K562 (cell line): ENCODE results near the gene WDR91. TPM values are rescaled to one million over a fixed set of nuclear protein-coding genes. Genes with fewer than 3 reads are reported as not detected.
A peak's percentile ranks its signal among the peaks of the same experiment; 100 is the strongest.

Experiments
- ATAC-seq: fragments of 200-7000 bp; cut with Tn5 transposase; 3 replicates; pipeline ENCODE4 v1.9.1; 2020; ENCODE audit warnings: moderate library complexity
- BruUV-seq: library from RNA; stranded (reverse); fragments of 400-500 nt; replicated peaks from 2 replicates; lab custom pipeline; 2021; lab: Mats Ljungman, UMichigan
- CTCF ChIA-PET: fragments of 300-600 bp; formaldehyde crosslinking; extraction: SDS; loops from one replicate; lab custom pipeline; 2021; ENCODE audit warnings: low intra/inter-chr PET ratio; lab: Yijun Ruan, JAX
- POLR2A ChIA-PET: fragments of 300-600, 350-650 bp; sonication (Branson Sonifier 250); formaldehyde crosslinking; extraction: SDS; loops from one replicate; lab custom pipeline; 2021; ENCODE audit warnings: antibody characterized with exemption, inconsistent platforms; lab: Yijun Ruan, JAX
- DNase-seq, 4 experiments: peaks; one replicate each; pipeline versions ENCODE4 v3.0.0 to v3.0.0-alpha.2; 2011 to 2018; ENCODE audit warnings: low spot score in 3 of 4, mixed read lengths in 3 of 4; ENCODE audit errors: extremely low read depth in 1 of 4
- FAIRE-seq: peaks from 2 replicates; lab custom pipeline; 2011; peaks lifted over from hg19 to GRCh38; lab: Jason Lieb, UNC
- H2AFZ ChIP-seq: 2 replicates; pipeline ENCODE4 v1.6.0; 2011; ENCODE audit warnings: low read depth, low read length, control low read depth, inconsistent platforms
- H3K27ac ChIP-seq: fragments of 200-600 bp; 3 replicates; pipeline ENCODE4 v1.8.0; 2011; ENCODE audit warnings: low read depth, mild to moderate bottlenecking, control low read depth, inconsistent platforms, low read length, moderate library complexity, mixed read lengths; ENCODE audit errors: extremely low read depth
- H3K27me3 ChIP-seq, 2 experiments: fragments of 300-600 bp in 1 of 2; 2 replicates in 1 of 2; 3 replicates in 1 of 2; pipeline versions ENCODE4 v1.6.0 to v1.8.0; 2011; ENCODE audit warnings: inconsistent platforms in 2 of 2, low read length in 2 of 2, mild to moderate bottlenecking in 1 of 2, mixed read lengths in 1 of 2, moderate library complexity in 1 of 2; ENCODE audit not compliant: control insufficient read depth in 2 of 2, insufficient read depth in 2 of 2
- H3K36me3 ChIP-seq: fragments of 300-600 bp; 3 replicates; pipeline ENCODE4 v1.8.0; 2011; ENCODE audit warnings: mild to moderate bottlenecking, low read length, inconsistent platforms; ENCODE audit not compliant: control insufficient read depth, insufficient read depth
- H3K4me1 ChIP-seq, 2 experiments: fragments of 200-600 bp in 1 of 2; replicated peaks in 1 of 2; 2 replicates in 1 of 2; 3 replicates in 1 of 2; pipeline versions ENCODE4 v1.5.1 to v1.8.0; 2011; ENCODE audit warnings: inconsistent platforms in 2 of 2, low read length in 2 of 2, mild to moderate bottlenecking in 1 of 2, mixed read lengths in 1 of 2, moderate library complexity in 1 of 2; ENCODE audit not compliant: control insufficient read depth in 2 of 2, insufficient read depth in 2 of 2
- H3K4me2 ChIP-seq: 2 replicates; pipeline ENCODE4 v1.6.1; 2011; ENCODE audit warnings: low read length, control low read depth, inconsistent platforms, mixed read lengths; ENCODE audit not compliant: insufficient read depth
- H3K4me3 ChIP-seq: fragments of 200-600 bp; sonication (generic), shearing (Covaris generic); 2 replicates; pipeline ENCODE4 v1.5.1; 2016; ENCODE audit warnings: control low read depth, inconsistent platforms
- H3K79me2 ChIP-seq: fragments of 200-600 bp; 3 replicates; pipeline ENCODE4 v1.8.0; 2011; ENCODE audit warnings: low read length, inconsistent platforms; ENCODE audit not compliant: control insufficient read depth, insufficient read depth
- H3K9ac ChIP-seq, 2 experiments: 2 replicates each; pipeline versions ENCODE4 v1.6.0 to v1.6.1; 2011; ENCODE audit warnings: low read depth in 2 of 2, low read length in 2 of 2, control low read depth in 1 of 2, inconsistent platforms in 1 of 2, mild to moderate bottlenecking in 1 of 2, mixed read lengths in 1 of 2; ENCODE audit not compliant: insufficient read depth in 1 of 2
- H3K9me1 ChIP-seq: one replicate; pipeline ENCODE4 v1.6.0; 2011; ENCODE audit warnings: inconsistent platforms, mild to moderate bottlenecking, low read length, moderate library complexity; ENCODE audit not compliant: control insufficient read depth, insufficient read depth
- H3K9me3 ChIP-seq: replicated peaks from 2 replicates; pipeline ENCODE4 v1.5.1; 2011; ENCODE audit warnings: low read depth, low read length, inconsistent platforms; ENCODE audit not compliant: control insufficient read depth, insufficient read depth
- H4K20me1 ChIP-seq: replicated peaks from 2 replicates; pipeline ENCODE4 v1.6.1; 2011; ENCODE audit warnings: low read length, inconsistent platforms, mixed read lengths; ENCODE audit not compliant: control insufficient read depth, insufficient read depth
- ETS1 ChIP-seq: conservative IDR thresholded peaks from 2 replicates; pipeline ENCODE4 v1.6.1; 2011; ENCODE audit warnings: low read depth, mild to moderate bottlenecking, low read length; ENCODE audit not compliant: control insufficient read depth
- GATAD2B ChIP-seq: fragments of 450-650 bp; IDR thresholded peaks from 2 replicates; pipeline ENCODE4 v1.6.1; 2017; ENCODE audit warnings: mild to moderate bottlenecking, borderline replicate concordance
- KAT7 ChIP-seq: sonication (generic); formaldehyde crosslinking; IDR thresholded peaks from 2 replicates; pipeline ENCODE4 v1.8.0; 2022; ENCODE audit warnings: missing genetic modification reagents, mild to moderate bottlenecking, borderline replicate concordance
- MIER1 ChIP-seq: fragments of 450-650 bp; IDR thresholded peaks from 2 replicates; pipeline ENCODE4 v1.6.1; 2016; ENCODE audit warnings: antibody characterized with exemption, mild to moderate bottlenecking, low read depth
- NFE2 ChIP-seq: IDR thresholded peaks from 2 replicates; pipeline ENCODE4 v1.6.1; 2014; ENCODE audit warnings: antibody characterized with exemption, low read depth
- OTX1 ChIP-seq: fragments of 450-650 bp; formaldehyde crosslinking; IDR thresholded peaks from 2 replicates; pipeline ENCODE4 v1.4.0; 2022; ENCODE audit warnings: mild to moderate bottlenecking
- RBM17 ChIP-seq: fragments of 200-400 bp; formaldehyde crosslinking; IDR thresholded peaks from 2 replicates; pipeline ENCODE4 v1.6.1; 2017; ENCODE audit warnings: low read depth, mild to moderate bottlenecking, low read length, borderline replicate concordance
- ZNF124 ChIP-seq: sonication (generic); formaldehyde crosslinking; IDR thresholded peaks from 2 replicates; pipeline ENCODE4 v1.8.1; 2022; ENCODE audit warnings: missing genetic modification reagents
- ZNF232 ChIP-seq: sonication (generic); formaldehyde crosslinking; IDR thresholded peaks from 2 replicates; pipeline ENCODE4 v1.8.0; 2022; ENCODE audit warnings: mild to moderate bottlenecking, missing genetic modification reagents
- WGBS: fragments of 100-300 bp; shearing (Covaris generic); methylation state at CpG from one replicate; pipeline ENCODE4 v1.1.6; 2016; ENCODE audit warnings: low coverage, mixed read lengths; ENCODE audit not compliant: insufficient coverage; ENCODE audit errors: missing lambda C conversion rate; 5-methylcytosine and 5-hydroxymethylcytosine counted together
- in situ Hi-C: fragments of 300-500 bp; cut with MboI; formaldehyde crosslinking; loops from 4 replicates; pipeline ENCODE4 v1.15.0; 2018; ENCODE audit warnings: inconsistent platforms, mixed read lengths
- intact Hi-C: fragments of 100-400 bp; cut with micrococcal nuclease; formaldehyde crosslinking; loops from 2 replicates; pipeline ENCODE4 v1.14.2; 2022
- polyA plus RNA-seq, 8 experiments: library from polyadenylated mRNA; depleted of rRNA in 4 of 8; stranded (reverse) in 5 of 8; unstranded in 3 of 8; fragments of >200 nt; fragmentation: Nextera tagmentation in 2 of 8; fragmentation: Illumina TruSeq in 1 of 8; extraction: Ambion mirVana in 2 of 8; extraction: Trizol in 1 of 8; gene quantifications; 2 replicates each; pipeline versions ENCODE4 v1.2.1 to v1.2.3, GENCODE V29; 2011 to 2014; ENCODE audit warnings: inconsistent platforms in 1 of 8, missing spikeins in 1 of 8
- total RNA-seq, 7 experiments: library from RNA; depleted of rRNA in 6 of 7; stranded (reverse); fragments of >200 nt in 6 of 7; fragmentation: Illumina TruSeq in 2 of 7; extraction: Trizol in 2 of 7; gene quantifications; 2 replicates each; pipeline versions ENCODE4 v1.2.1 to v1.2.3, GENCODE V29; 2011 to 2021; ENCODE audit warnings: low replicate concordance in 1 of 7

WDR91 gene
- total and polyA plus RNA-seq, 9 of the 15 experiments (the other 6 are each of a cell fraction or from before 2014, with no cell fraction given), result 1.9 to 18.2 (median 9.8) TPM

DNA sequence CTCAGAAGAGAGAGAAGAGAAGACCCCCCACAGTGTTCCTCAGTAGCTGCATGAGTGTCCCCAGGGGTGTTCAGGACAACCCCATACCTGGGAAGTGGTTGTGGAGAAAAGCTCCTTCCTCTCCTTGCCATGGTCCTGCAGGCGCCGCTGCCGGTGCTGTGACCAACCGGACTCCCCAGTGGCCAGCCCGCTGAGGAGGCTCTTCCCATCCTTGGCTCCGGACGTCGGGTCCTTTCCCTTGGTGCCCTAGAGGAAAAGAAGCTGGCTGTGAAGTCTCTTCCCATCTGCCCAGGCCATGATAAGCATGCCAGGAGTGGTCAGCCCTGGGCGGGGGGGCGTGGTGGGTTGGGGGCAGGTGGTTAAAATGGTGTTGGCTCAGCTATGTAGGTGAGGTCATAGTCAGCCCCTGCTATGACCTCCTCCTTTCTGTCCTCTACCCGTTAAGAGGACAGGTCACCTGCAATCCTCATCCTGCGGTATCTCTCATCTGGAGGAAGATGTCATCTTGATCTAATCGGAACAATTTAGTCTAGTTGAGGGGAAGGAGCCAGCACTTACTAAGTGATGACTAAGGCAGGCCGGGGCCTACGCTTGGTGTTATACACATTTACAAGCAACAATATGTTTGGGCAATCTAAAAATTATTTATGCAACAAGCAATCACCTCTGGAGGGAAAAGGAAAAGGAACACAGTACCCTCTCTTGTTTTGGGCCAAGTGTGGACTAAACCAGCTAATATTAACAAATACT lies 13.2 kb downstream of the WDR91 start (continued):
- TF ChIP-seq ETS1 (no peak), MIER1 (no peak), ZNF232 (CRISPR knock-in tag) (no peak), RBM17 (no peak), KAT7 (CRISPR knock-in tag) (no peak)

GRCh38 chr7:135197343-135197742 lies 14.0 kb downstream of the WDR91 start:
- WGBS, result 50% methylated on average over 2 of the region's 2 CpGs
- no peak overlapping the region for H3K4me2 ChIP-seq
- FAIRE-seq (no peak), ATAC-seq (no peak), DNase-seq (no peak)
- CTCF ChIA-PET, result no interaction called here
- POLR2A ChIA-PET, result interaction anchor here (1.3 to 3.0 kb wide), 2 partner anchors 9 to 27 kb away, joined by 4 to 20 read pairs; partner anchors contain the start of gene CYREN
- H3K4me3 ChIP-seq, result no peak overlapping the region
- H3K79me2 ChIP-seq, result no peaks in the 10 kb centered on the region
- no peaks in the 10 kb centered on the region for H3K27me3 ChIP-seq
- TF ChIP-seq ZNF232 (CRISPR knock-in tag) (no peak), GATAD2B (no peak), ZNF124 (no peak), OTX1 (CRISPR knock-in tag) (no peak), NFE2 (no peak)
- intact Hi-C loops (no loop called here), in situ Hi-C loops (no loop called here)
- no peaks in the 10 kb centered on the region for H3K9me3 ChIP-seq
- no peak overlapping the region for H2AFZ ChIP-seq
- peaks cover 3% of the 10 kb centered on the region for H3K9me1 ChIP-seq
- no peaks in the 10 kb centered on the region for H3K4me1 ChIP-seq
- H3K9ac ChIP-seq, result 0 out of 4 replicates have a peak overlapping the region, but pooled peaks of 1 of the 2 experiments have one; percentile 53
- no TSS peak for BruUV-seq
- H4K20me1 ChIP-seq, result no peaks in the 10 kb centered on the region
- H3K36me3 ChIP-seq, result peaks cover 31% of the 10 kb centered on the region; the same call in 2 of the 3 replicates
- no peak overlapping the region for H3K27ac ChIP-seq
